ENCODE data around the gene DHX16. TPM values are rescaled to one million over a fixed set of nuclear protein-coding genes. Genes with fewer than 3 reads are reported as not detected.

Gene DHX16
- total and polyA plus RNA-seq, 9 of the 15 experiments (the other 6 are each of a cell fraction or from before 2014, with no cell fraction given) = 14.6 to 66.1 (median 47.5) TPM

DNA sequence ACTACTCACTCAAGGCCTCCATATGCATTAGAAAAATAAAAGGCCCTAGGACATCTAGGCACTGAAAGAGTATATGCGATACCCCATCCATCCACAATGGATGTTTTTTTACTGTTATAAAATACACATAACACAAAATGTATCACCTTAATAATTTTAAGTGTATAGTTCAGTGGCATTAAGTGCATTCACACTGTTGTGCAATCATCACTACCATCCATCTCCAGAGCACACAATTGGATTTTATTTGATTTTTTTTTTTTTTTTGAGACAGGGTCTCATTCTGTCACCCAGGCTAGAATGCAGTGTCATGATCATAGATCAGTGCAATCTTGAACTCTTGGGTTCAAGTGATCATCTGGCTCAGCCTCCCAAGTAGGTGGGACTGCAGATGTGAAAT is 41.5 kb upstream of the DHX16 start:
- no TSS peak for BruUV-seq (replicated peaks)
- no peaks in the 10 kb centered on the region for H4K20me1 ChIP-seq (replicated peaks; ENCODE audit: control insufficient read depth, insufficient read depth, low read length)
- H3K4me2 ChIP-seq (ENCODE audit: insufficient read depth, low read length) = no peak overlapping the region
- H3K36me3 ChIP-seq (ENCODE audit: control insufficient read depth, insufficient read depth, low read length) = peaks cover 56% of the 10 kb centered on the region
- intact Hi-C loops (cut with micrococcal nuclease) = no loop called here
- 93% methylated on average over 1 of the region's 1 CpG for WGBS (ENCODE audit: insufficient coverage, low coverage, missing lambda C conversion rate)
- no peaks in the 10 kb centered on the region for H3K9me1 ChIP-seq (ENCODE audit: control insufficient read depth, insufficient read depth, low read length)
- DNase-seq (ENCODE audit: extremely low read depth in 1 of 4, low spot score in 3 of 4) (no peak), ATAC-seq (no peak), FAIRE-seq (no peak)
- no peak overlapping the region for H3K4me3 ChIP-seq
- in situ Hi-C loops (cut with MboI) = no loop called here
- POLR2A ChIA-PET = interaction anchor here (0.6 to 27.1 kb wide), 3 partner anchors 8 to 38 kb away, joined by 3 to 524 read pairs (median 3); partner anchors contain the start of gene NRM
- no peaks in the 10 kb centered on the region for H3K9me3 ChIP-seq (replicated peaks; ENCODE audit: control insufficient read depth, insufficient read depth, low read depth, low read length)
- no peak overlapping the region for H3K9ac ChIP-seq (ENCODE audit: insufficient read depth in 1 of 2, low read depth in 2 of 2, low read length in 2 of 2)
- H2AFZ ChIP-seq (ENCODE audit: low read depth, low read length) = no peak overlapping the region
- no peak overlapping the region for H3K27ac ChIP-seq (ENCODE audit: extremely low read depth, low read depth, low read length)
- CTCF ChIA-PET (ENCODE audit: low intra/inter-chr PET ratio) = no interaction called here
- no peaks in the 10 kb centered on the region for H3K27me3 ChIP-seq (ENCODE audit: control insufficient read depth in 2 of 2, insufficient read depth in 2 of 2, low read length in 2 of 2)
- H3K79me2 ChIP-seq (ENCODE audit: control insufficient read depth, insufficient read depth, low read length) = peaks cover 46% of the 10 kb centered on the region
- H3K4me1 ChIP-seq (replicated peaks in 1 of 2; ENCODE audit: control insufficient read depth in 2 of 2, insufficient read depth in 2 of 2, low read length in 2 of 2) = peaks cover 7 to 15% of the 10 kb centered on the region in 2 experiments; a peak in 4 of 5 replicates
- TF ChIP-seq CEBPB (tag; IDR thresholded peaks at IDR 0.05) = peak; percentile 85
- no peak for TF ChIP-seq CEBPG (CRISPR knock-in tag; IDR thresholded peaks at IDR 0.05)
- peak; percentile 23 to 81; a peak in 2 of 4 replicates for TF ChIP-seq CEBPG (tag; conservative IDR thresholded peaks at IDR 0.05 in 1 of 2, IDR thresholded peaks at IDR 0.05 in 1 of 2)
- TF ChIP-seq RAD51 (IDR thresholded peaks at IDR 0.05; ENCODE audit: borderline replicate concordance, low read depth) = no peak

DNA sequence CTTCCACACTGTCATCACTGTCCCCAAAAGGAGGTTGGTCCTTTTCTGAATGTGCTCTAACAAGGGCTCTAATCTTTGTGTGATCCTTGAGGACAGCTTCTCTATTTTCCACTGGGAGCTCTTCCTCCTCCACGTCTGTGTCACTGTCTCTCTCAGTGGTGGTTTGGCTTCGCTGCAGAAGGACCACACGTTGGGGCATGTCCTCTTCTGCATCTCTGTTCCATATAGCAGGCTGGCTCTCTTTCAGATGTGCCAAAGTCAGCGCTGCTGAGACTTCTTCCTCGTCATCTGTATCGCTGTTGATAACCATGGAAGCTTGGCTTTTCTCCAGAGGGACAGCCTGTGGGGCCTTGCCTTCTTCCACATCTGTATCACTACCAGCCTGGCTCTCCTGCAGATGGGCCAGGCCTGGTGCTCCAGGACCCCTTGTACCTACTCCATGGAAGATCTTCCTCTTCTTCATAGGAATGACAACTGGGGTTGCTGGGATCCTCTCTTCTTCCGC is 39.7 kb upstream of the DHX16 start:
- H3K79me2 ChIP-seq (ENCODE audit: control insufficient read depth, insufficient read depth, low read length) = peaks cover 31% of the 10 kb centered on the region
- in situ Hi-C loops (cut with MboI) = no loop called here
- intact Hi-C loops (cut with micrococcal nuclease) = no loop called here
- no peak for ATAC-seq
- H3K4me3 ChIP-seq = no peak overlapping the region
- H3K9ac ChIP-seq (ENCODE audit: insufficient read depth in 1 of 2, low read depth in 2 of 2, low read length in 2 of 2) = peak overlapping the region in 1 of 2 experiments; percentile 49; a peak in 1 of 4 replicates
- no peaks in the 10 kb centered on the region for H3K9me3 ChIP-seq (replicated peaks; ENCODE audit: control insufficient read depth, insufficient read depth, low read depth, low read length)
- peaks cover 4 to 10% of the 10 kb centered on the region in 2 experiments; a peak in 3 of 5 replicates for H3K4me1 ChIP-seq (replicated peaks in 1 of 2; ENCODE audit: control insufficient read depth in 2 of 2, insufficient read depth in 2 of 2, low read length in 2 of 2)
- no peak for FAIRE-seq
- CTCF ChIA-PET (ENCODE audit: low intra/inter-chr PET ratio) = no interaction called here
- peak in 1 of 4 experiments; percentile 3 for DNase-seq (ENCODE audit: extremely low read depth in 1 of 4, low spot score in 3 of 4)
- no peak overlapping the region for H2AFZ ChIP-seq (ENCODE audit: low read depth, low read length)
- peaks cover 72% of the 10 kb centered on the region for H3K36me3 ChIP-seq (ENCODE audit: control insufficient read depth, insufficient read depth, low read length)
- no peak overlapping the region for H3K27ac ChIP-seq (ENCODE audit: extremely low read depth, low read depth, low read length)
- H3K9me1 ChIP-seq (ENCODE audit: control insufficient read depth, insufficient read depth, low read length) = no peaks in the 10 kb centered on the region
- H4K20me1 ChIP-seq (replicated peaks; ENCODE audit: control insufficient read depth, insufficient read depth, low read length) = no peaks in the 10 kb centered on the region
- WGBS (ENCODE audit: insufficient coverage, low coverage, missing lambda C conversion rate) = 69% methylated on average over 7 of the region's 7 CpGs
- POLR2A ChIA-PET = interaction anchor here (0.5 to 27.1 kb wide), 9 partner anchors 9 to 456 kb away, joined by 3 to 524 read pairs (median 3); partner anchors contain the start of genes ABCF1 and NRM
- no peak overlapping the region for H3K4me2 ChIP-seq (ENCODE audit: insufficient read depth, low read length)
- no peaks in the 10 kb centered on the region for H3K27me3 ChIP-seq (ENCODE audit: control insufficient read depth in 2 of 2, insufficient read depth in 2 of 2, low read length in 2 of 2)
- TF ChIP-seq SRSF9 (IDR thresholded peaks at IDR 0.05; ENCODE audit: borderline replicate concordance, low read depth, low read length) (no peak), SPI1 (IDR thresholded peaks at IDR 0.05; ENCODE audit: borderline replicate concordance, low read depth, low read length) (0 out of 2 replicates have a peak, but pooled peaks have one; percentile 0), NFIC (IDR thresholded peaks at IDR 0.05) (0 out of 2 replicates have a peak, but pooled peaks have one; percentile 20), PRMT5 (CRISPR knock-in tag; IDR thresholded peaks at IDR 0.05) (0 out of 2 replicates have a peak, but pooled peaks have one; percentile 27)
- BruUV-seq (replicated peaks) = no TSS peak

All from K562 (cell line).